Mammary epithelial cell (primary cell): ENCODE measurements around the gene SH3BP5L.

Experiments used
- EZH2 ChIP-seq: IDR thresholded peaks from 2 replicates; pipeline ENCODE4 v1.6.1; 2012; ENCODE audit warnings: low read length, inconsistent platforms, borderline replicate concordance
- TF ChIP-seq, protein P1 (sequence below), 2 donors: IDR thresholded peaks in 1 of 2; conservative IDR thresholded peaks in 1 of 2; 2 replicates each; pipeline ENCODE4 v1.5.1; 2011 to 2012; ENCODE audit warnings: inconsistent platforms in 2 of 2, low read length in 2 of 2, mild to moderate bottlenecking in 2 of 2, control low read depth in 1 of 2, low read depth in 1 of 2; ENCODE audit not compliant: insufficient read depth in 1 of 2; ENCODE audit errors: extremely low read depth in 1 of 2

DNA sequence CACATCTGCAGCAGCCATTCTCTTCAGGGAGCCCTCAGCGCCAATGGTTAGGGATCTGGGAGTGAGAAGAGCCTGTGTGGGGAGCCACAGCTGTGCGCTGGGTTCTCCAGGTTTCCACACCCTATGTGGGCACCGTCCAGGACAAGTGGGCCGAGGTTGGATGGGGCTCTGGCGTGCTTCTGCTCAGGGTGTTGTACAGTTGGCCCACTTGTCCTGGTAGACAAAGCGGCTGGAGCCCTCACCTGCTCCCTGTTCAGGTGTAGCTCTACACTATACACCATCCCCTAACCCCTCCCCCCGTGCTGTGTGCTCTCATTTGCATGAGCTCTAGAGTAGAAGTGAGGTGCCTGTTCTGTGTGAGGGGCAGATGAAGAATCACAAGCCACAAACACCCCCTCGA is 12.2 kb downstream of the SH3BP5L start:
- TF ChIP-seq, protein P1, sequence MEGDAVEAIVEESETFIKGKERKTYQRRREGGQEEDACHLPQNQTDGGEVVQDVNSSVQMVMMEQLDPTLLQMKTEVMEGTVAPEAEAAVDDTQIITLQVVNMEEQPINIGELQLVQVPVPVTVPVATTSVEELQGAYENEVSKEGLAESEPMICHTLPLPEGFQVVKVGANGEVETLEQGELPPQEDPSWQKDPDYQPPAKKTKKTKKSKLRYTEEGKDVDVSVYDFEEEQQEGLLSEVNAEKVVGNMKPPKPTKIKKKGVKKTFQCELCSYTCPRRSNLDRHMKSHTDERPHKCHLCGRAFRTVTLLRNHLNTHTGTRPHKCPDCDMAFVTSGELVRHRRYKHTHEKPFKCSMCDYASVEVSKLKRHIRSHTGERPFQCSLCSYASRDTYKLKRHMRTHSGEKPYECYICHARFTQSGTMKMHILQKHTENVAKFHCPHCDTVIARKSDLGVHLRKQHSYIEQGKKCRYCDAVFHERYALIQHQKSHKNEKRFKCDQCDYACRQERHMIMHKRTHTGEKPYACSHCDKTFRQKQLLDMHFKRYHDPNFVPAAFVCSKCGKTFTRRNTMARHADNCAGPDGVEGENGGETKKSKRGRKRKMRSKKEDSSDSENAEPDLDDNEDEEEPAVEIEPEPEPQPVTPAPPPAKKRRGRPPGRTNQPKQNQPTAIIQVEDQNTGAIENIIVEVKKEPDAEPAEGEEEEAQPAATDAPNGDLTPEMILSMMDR (conservative IDR thresholded peaks at IDR 0.05 in 1 of 2, IDR thresholded peaks at IDR 0.05 in 1 of 2; ENCODE audit: extremely low read depth in 1 of 2, insufficient read depth in 1 of 2, low read depth in 1 of 2, low read length in 2 of 2) = no peak
- TF ChIP-seq EZH2 = no peak
